BE2C (cell line): ENCODE measurements around the gene ATXN3. TPM values are rescaled to one million over a fixed set of nuclear protein-coding genes. Genes with fewer than 3 reads are reported as not detected.
A peak's percentile ranks its signal among the peaks of the same experiment; 100 is the strongest.

Experiments used
- DNase-seq: peaks from one replicate; pipeline ENCODE4 v3.0.0-alpha.2; 2020
- H3K27me3 ChIP-seq: fragments of 250-450 bp; sonication (Bioruptor Pico); 2 replicates; pipeline ENCODE4 v1.5.1; 2020; ENCODE audit warnings: mild to moderate bottlenecking
- H3K36me3 ChIP-seq: fragments of 250-450 bp; sonication (Bioruptor Pico); 2 replicates; pipeline ENCODE4 v1.5.1; 2020; ENCODE audit warnings: mild to moderate bottlenecking
- H3K4me1 ChIP-seq: fragments of 250-450 bp; sonication (Bioruptor Pico); 2 replicates; pipeline ENCODE4 v1.5.1; 2020
- H3K4me3 ChIP-seq: 2 replicates; pipeline ENCODE4 v1.5.1; 2011; ENCODE audit warnings: low read depth, low read length
- H3K9me3 ChIP-seq: fragments of 250-450 bp; sonication (Bioruptor Pico); 2 replicates; pipeline ENCODE4 v1.5.1; 2020
- CTCF ChIP-seq: IDR thresholded peaks from 2 replicates; pipeline ENCODE4 v1.5.1; 2012; ENCODE audit warnings: mild to moderate bottlenecking, low read depth, low read length
- polyA plus RNA-seq: library from polyadenylated mRNA; unstranded; fragments of >200 nt; gene quantifications from one replicate; pipeline ENCODE4 v1.2.1, GENCODE V29; 2012; ENCODE audit warnings: low read depth, missing spikeins; ENCODE audit not compliant: insufficient read length, insufficient read depth

Gene ATXN3
- 10.6 TPM for polyA plus RNA-seq

- H3K4me1 ChIP-seq, result peaks cover 3% of the 10 kb centered on the region
- peak; percentile 98 for DNase-seq
- no peaks in the 10 kb centered on the region for H3K9me3 ChIP-seq
- no peaks in the 10 kb centered on the region for H3K36me3 ChIP-seq
- H3K4me3 ChIP-seq, result peak within 1 kb of the TSS; percentile 96
- TF ChIP-seq CTCF, result peak; percentile 88
- no peaks in the 10 kb centered on the region for H3K27me3 ChIP-seq
These were observed at the start of gene ATXN3 for GRCh38 chr14:92106143-92106926. Gene ATXN3 (minus strand): TSS chr14:92106582. CDS start chr14:92106552, 30 bp downstream.

- no peak for DNase-seq
These were observed 48.0 kb upstream of the ATXN3 start for GRCh38 chr14:92154283-92154942.

GRCh38 chr14:92153581-92153980, 47.2 kb upstream of the ATXN3 start:
- H3K36me3 ChIP-seq, result peaks cover 51% of the 10 kb centered on the region

More at GRCh38 chr14:92154283-92154942, 48.0 kb upstream of the ATXN3 start:
- H3K27me3 ChIP-seq, result no peaks in the 10 kb centered on the region
- no peaks in the 10 kb centered on the region for H3K4me1 ChIP-seq
- peaks cover 49% of the 10 kb centered on the region for H3K36me3 ChIP-seq
- H3K9me3 ChIP-seq, result no peaks in the 10 kb centered on the region
- TF ChIP-seq CTCF, result no peak
- no peak overlapping the region for H3K4me3 ChIP-seq

GRCh38 chr14:92144708-92145107, 38.3 kb upstream of the ATXN3 start:
- no peaks in the 10 kb centered on the region for H3K4me1 ChIP-seq
- DNase-seq, result no peak
- H3K9me3 ChIP-seq, result no peaks in the 10 kb centered on the region
- H3K36me3 ChIP-seq, result peaks cover 81% of the 10 kb centered on the region
- no peaks in the 10 kb centered on the region for H3K27me3 ChIP-seq
- no peak overlapping the region for H3K4me3 ChIP-seq
- no peak for TF ChIP-seq CTCF

More at GRCh38 chr14:92153581-92153980, 47.2 kb upstream of the ATXN3 start:
- H3K4me1 ChIP-seq, result no peaks in the 10 kb centered on the region
- no peak for TF ChIP-seq CTCF
- no peak overlapping the region for H3K4me3 ChIP-seq
- DNase-seq, result no peak
- H3K9me3 ChIP-seq, result no peaks in the 10 kb centered on the region
- no peaks in the 10 kb centered on the region for H3K27me3 ChIP-seq

- peaks cover 81% of the 10 kb centered on the region for H3K36me3 ChIP-seq
- no peak for TF ChIP-seq CTCF
- no peaks in the 10 kb centered on the region for H3K27me3 ChIP-seq
- H3K9me3 ChIP-seq, result no peaks in the 10 kb centered on the region
- DNase-seq, result no peak
- no peak overlapping the region for H3K4me3 ChIP-seq
- H3K4me1 ChIP-seq, result no peaks in the 10 kb centered on the region
These were observed 37.6 kb upstream of the ATXN3 start for GRCh38 chr14:92143962-92144361.

GRCh38 chr14:92143309-92143708, 36.9 kb upstream of the ATXN3 start:
- Histone ChIP-seq H3K9me3 (no peaks in the 10 kb centered on the region), H3K4me1 (no peaks in the 10 kb centered on the region), H3K4me3 (no peak overlapping the region), H3K36me3 (peaks cover 86% of the 10 kb centered on the region), H3K27me3 (no peaks in the 10 kb centered on the region)
- TF ChIP-seq CTCF, result no peak
- DNase-seq, result no peak
